Thyroid gland (tissue), 4 donors: ENCODE results near the gene PHF13.

ENCODE experiments used
- POLR2A ChIP-seq, 2 donors: fragments of 450-650 bp; IDR thresholded peaks; one replicate each; pipeline ENCODE4 v1.6.1; 2017; ENCODE audit warnings: antibody characterized with exemption in 2 of 2, mild to moderate bottlenecking in 2 of 2, moderate library complexity in 1 of 2
- TF ChIP-seq, protein P1 (sequence below), 6 experiments: fragments of 200-600 bp in 3 of 6; fragments of 450-650 bp in 3 of 6; sonication (generic) in 3 of 6; IDR thresholded peaks; one replicate each; pipeline ENCODE4 v1.5.1; 2016 to 2019; ENCODE audit warnings: antibody characterized with exemption in 6 of 6, mild to moderate bottlenecking in 2 of 6, inconsistent platforms in 1 of 6, moderate library complexity in 1 of 6

DNA sequence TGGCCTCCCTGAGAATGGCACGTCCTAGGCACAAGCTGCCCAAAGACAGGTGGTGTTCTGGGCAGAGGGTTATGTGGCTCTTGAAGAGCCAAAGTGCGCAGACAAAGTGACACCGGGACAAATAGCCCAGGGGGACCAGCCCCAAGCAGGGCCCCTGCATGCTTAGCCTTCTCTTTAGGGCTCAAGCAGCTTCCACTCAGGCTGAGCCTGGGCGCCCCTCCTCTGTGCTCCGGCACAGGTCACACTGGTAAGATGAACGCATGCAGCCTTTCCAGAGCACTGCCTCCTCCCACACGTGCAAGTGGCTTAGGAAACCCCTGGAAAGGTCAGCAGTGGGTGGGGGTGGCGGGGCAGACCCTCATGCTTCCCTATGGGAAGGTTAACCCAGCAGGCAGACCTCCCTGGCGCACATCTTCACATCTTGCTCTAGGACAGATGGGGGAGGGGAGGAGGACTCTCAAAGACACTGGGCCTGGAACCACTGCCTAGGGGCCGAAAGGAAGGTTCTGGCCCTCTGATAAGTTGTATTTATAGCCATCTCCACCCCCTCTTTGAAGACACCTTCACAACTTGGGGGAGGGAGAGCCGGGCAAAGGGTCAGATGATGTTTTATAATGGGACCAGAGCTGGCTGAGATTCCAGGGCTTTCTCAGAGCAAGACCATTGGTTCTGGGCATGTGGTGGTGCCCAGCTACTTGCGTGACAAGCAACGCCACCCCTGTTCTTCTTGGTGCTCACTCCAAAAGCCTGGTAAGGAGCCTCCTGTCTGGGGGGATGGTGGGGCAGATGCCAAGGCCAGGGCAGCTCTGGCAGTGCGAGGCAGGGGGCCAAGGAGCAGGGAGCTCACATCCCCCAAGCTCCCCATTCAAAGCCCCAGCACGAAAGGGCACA is 16.4 kb upstream of the PHF13 start:
- TF ChIP-seq, protein P1, sequence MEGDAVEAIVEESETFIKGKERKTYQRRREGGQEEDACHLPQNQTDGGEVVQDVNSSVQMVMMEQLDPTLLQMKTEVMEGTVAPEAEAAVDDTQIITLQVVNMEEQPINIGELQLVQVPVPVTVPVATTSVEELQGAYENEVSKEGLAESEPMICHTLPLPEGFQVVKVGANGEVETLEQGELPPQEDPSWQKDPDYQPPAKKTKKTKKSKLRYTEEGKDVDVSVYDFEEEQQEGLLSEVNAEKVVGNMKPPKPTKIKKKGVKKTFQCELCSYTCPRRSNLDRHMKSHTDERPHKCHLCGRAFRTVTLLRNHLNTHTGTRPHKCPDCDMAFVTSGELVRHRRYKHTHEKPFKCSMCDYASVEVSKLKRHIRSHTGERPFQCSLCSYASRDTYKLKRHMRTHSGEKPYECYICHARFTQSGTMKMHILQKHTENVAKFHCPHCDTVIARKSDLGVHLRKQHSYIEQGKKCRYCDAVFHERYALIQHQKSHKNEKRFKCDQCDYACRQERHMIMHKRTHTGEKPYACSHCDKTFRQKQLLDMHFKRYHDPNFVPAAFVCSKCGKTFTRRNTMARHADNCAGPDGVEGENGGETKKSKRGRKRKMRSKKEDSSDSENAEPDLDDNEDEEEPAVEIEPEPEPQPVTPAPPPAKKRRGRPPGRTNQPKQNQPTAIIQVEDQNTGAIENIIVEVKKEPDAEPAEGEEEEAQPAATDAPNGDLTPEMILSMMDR (IDR thresholded peaks at IDR 0.05), result no peak
- TF ChIP-seq POLR2A (IDR thresholded peaks at IDR 0.05), result no peak
